RPMI8226 (cell line): ENCODE data around the gene CFB.
A peak's percentile ranks its signal among the peaks of the same experiment; 100 is the strongest.

Experiments
- DNase-seq: peaks from one replicate; pipeline ENCODE4 v3.0.0-alpha.2; 2015

Gene CFB

GRCh38 chr6:31949926-31950548 is 4.1 kb downstream of the CFB start:
- DNase-seq, result no peak

GRCh38 chr6:31952140-31952805 is 6.4 kb downstream of the CFB start:
- peak; percentile 38 for DNase-seq

DNA sequence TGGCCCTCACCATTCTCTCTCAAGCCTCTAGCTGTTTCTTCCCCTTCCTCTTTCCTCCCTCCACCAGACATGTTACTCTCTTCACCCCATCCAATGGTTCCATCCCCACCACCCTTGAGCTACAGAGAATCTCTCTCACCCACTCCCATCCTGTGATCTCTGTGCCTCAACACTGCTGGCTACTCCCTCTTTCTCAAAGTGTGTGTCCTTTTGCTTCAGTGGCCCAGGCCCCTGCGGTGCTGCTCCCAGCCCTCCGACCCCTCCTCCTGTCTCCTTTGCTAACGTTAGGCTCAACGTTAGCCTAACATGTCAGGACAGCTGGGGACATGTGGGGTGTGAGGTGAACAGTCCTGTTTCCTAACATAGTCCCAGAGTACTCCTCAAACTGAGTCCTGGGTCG is 7.0 kb downstream of the CFB start:
- no peak for DNase-seq

GRCh38 chr6:31954511-31954910 is 8.6 kb downstream of the CFB start:
- no peak for DNase-seq

- no peak for DNase-seq
These were observed 10.9 kb downstream of the CFB start for GRCh38 chr6:31956796-31957195.

- DNase-seq, result no peak
These were observed 12.5 kb downstream of the CFB start for GRCh38 chr6:31958412-31958740.

DNA sequence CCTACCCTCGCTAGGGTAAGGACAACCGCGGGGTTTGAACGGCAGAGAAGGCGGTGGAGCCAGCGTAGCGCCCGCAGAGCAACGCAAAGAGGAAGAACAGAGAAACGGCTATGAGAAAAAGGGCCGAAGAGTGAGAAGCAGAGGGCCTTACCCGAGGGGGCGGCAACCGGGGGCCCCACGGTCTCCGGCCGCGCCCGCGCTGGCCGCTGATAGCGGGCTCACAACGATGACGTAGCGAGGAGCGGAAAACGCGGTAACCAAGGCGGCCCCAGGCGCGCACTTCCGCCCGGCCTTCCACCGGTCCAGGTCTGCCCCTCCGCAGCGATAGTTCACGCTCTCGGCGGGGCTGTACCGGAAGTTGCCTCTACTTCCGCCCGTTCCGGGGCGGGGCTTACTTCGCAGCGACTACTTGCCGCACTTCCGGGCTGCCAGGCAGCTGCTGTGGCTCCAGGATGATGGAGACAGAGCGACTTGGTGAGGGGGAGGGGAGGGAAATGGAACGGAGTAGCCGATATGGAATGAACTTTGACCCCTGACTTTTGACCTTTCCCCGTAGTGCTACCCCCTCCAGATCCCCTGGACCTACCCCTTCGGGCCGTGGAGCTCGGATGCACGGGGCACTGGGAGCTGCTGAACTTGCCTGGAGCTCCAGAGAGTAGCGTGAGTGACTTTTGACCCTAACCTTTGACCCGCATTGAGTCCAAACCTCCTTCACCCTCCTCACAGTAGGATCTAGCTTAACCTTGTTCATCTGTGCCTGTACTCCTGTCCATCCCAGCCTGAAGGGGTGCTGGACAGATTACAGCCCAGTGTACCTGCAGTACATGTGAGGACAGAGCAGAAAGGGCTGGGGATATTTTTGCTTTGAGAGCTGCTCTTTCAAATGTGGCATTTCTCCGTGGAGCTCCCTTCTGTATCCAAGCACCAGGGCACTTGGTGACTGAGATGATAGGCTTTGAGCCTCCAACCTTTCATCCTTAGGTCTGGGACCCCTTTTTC is 13.1 kb downstream of the CFB start, which contains the start of the genes NELFE and SKIC2:
TSS of gene NELFE (minus strand) at position 231 of the 999 bp plus-strand sequence. CDS start 525 bp downstream, outside the sequence.
TSS of gene SKIC2 (plus strand) at position 435 of the 999 bp plus-strand sequence. CDS start at position 453, 18 bp downstream.
- peak; percentile 99 for DNase-seq

- no peak for DNase-seq
These were observed 15.7 kb downstream of the CFB start for GRCh38 chr6:31961616-31962015.

DNA sequence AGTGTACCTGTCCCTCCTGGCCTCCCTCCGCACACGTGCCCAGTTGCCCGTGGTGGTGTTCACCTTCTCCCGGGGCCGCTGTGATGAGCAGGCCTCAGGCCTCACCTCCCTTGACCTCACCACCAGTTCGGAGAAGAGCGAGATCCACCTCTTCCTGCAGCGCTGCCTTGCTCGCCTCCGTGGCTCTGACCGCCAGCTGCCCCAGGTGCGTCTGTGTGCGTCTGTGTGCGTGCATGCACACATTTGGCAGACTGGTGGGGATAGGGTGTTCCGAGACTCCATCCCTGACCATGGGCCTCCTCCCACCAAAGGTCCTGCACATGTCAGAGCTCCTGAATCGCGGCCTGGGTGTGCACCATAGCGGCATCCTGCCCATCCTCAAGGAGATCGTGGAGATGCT is 18.0 kb downstream of the CFB start:
- DNase-seq, result no peak

- no peak for DNase-seq
These were observed 19.8 kb downstream of the CFB start for GRCh38 chr6:31965700-31966099.

GRCh38 chr6:31966506-31966905 is 20.6 kb downstream of the CFB start:
- DNase-seq, result no peak

DNA sequence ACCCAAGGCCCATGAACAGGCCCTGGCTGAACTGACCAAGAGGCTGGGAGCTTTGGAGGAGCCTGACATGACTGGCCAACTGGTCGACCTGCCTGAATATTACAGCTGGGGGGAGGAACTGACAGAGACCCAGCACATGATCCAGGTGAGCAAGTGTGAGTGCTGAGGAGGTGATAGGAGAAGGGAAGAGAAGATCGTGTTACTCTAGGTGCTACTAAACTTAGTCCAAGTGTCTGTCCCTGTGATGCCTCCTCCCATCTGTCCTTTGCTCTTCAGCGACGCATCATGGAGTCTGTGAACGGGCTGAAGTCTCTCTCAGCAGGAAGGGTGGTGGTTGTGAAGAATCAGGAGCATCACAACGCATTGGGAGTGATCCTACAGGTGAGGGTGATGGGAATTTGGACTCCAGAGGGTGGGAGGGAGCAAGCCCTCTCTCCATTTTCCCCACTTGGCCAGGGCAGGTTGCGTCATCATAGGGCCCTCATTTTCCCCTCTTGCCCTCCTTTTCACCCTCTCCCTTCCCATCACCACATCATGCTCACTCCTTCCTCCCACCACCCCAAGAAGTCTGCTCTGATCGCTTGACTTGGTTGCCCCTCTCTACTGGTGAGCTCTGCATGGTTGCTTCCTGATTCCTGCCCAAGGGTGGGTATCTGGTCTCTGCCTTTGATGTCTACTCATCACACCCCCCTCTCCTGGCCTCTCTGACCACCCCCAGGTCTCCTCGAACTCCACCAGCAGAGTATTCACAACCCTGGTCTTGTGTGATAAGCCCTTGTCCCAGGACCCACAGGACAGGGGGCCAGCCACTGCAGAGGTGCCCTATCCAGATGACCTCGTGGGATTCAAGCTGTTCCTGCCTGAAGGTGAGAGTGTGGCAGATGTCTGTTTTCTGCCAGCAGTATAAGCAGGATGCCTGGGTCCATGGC is 21.4 kb downstream of the CFB start:
- no peak for DNase-seq

GRCh38 chr6:31967926-31968320 is 22.0 kb downstream of the CFB start:
- DNase-seq, result no peak

GRCh38 chr6:31968326-31968725 is 22.4 kb downstream of the CFB start:
- no peak for DNase-seq

DNA sequence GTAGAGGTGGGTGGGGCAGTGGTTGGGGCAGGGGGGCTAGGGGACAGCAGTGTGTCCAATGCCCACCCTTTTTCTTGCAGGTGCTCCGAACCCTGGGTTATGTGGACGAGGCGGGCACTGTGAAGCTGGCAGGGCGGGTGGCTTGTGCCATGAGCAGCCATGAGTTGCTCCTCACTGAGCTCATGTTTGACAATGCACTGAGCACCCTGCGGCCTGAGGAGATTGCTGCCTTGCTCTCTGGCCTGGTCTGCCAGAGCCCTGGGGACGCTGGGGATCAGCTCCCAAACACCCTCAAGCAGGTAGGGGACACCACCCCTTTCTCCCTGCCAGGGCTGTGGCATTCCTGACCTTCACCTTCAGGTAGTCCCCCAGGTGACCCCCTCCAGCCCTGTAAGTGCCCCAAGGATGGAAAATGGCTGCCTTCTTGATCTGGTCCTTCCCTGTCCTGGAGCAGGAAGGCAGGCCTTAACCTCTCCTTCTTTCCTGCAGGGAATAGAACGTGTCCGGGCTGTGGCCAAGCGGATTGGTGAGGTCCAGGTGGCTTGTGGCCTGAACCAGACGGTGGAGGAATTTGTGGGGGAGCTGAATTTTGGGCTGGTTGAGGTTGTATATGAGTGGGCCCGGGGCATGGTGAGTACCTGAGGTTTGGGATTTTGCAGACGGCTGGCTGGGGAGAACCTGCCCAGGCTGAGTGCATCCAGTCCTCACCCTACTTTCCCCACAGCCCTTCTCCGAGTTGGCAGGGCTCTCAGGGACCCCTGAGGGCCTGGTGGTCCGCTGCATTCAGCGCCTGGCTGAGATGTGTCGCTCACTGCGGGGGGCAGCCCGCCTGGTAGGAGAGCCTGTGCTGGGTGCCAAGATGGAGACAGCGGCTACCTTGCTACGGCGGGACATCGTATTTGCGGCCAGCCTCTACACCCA is 23.2 kb downstream of the CFB start:
- no peak for DNase-seq

GRCh38 chr6:31969712-31970603 is 24.1 kb downstream of the CFB start:
- no peak for DNase-seq

- no peak for DNase-seq
These were observed 24.8 kb downstream of the CFB start for GRCh38 chr6:31970604-31971271.

DNA sequence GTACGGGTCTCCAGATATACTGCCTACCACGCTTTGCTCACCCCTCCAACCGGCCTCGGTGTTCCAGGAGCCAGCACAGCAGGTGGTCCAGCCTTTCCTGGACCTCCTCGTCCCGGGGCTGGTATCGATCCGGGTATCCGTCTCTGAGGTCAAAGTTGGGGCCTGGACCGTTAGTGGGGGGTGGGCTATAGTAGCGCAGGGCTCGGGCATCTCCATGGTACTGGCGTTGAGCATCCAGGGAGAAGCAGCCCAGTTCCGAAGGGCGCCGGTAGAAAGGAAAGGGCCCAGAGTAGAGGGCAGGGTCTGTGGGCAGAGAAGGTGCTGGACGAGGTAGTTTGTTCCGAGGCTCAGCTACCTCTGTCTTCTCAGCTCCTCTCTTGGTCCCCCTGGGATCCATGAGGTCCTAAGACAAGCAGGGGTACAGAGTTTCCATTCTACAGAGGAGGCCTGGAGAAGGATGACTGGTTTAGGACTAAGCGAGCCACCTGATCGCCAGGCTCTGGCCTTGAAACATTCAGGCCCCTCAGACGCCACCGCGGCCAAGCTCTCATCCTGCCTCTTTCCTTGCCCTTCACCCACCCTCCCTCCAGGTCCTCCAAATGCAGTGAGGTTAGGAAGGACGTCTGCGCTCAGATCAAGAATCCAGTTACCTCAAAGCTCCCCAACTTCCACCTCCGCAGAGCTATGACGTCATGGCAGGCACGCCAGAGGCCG is 25.5 kb downstream of the CFB start:
- no peak for DNase-seq
